Occipital lobe (tissue), 2 donors: ENCODE data around the gene TXNL4A. TPM values are rescaled to one million over a fixed set of nuclear protein-coding genes. Genes with fewer than 3 reads are reported as not detected.

Experiments used
- DNase-seq: peaks from one replicate; lab custom pipeline; 2025; lab: John Stamatoyannopoulos, UW
- total RNA-seq: library from RNA; depleted of rRNA; stranded (reverse); fragments of >200 nt; gene quantifications from one replicate; pipeline ENCODE4 v1.2.3, GENCODE V29; 2014

The TXNL4A gene
- total RNA-seq, 1 donor from 2014 or later = 36.7 TPM

- DNase-seq = no peak
Measured at GRCh38 chr18:79935925-79936324, 52.4 kb downstream of the TXNL4A start.

- DNase-seq = no peak
Measured at GRCh38 chr18:79935499-79935898, 52.9 kb downstream of the TXNL4A start.

DNA sequence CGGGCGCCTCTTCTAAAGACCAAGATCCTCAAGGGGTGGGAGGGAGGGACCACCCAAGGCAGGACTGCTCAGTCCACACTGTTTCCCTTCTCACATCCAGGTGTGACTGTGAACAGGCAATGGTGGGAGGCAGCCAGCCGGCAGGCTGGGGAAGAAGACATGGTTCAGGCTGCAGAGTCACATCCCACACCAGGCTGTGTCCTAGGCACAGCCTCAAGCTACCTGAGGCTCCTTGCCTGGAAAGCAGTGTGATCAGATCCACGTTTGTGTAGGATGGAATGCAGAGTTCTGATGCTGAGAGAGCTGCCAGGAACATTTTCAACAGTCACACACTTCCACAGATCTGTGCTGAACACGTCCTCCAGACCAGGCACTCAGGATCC is 53.3 kb downstream of the TXNL4A start:
- DNase-seq = no peak

GRCh38 chr18:79934311-79935097 is 53.9 kb downstream of the TXNL4A start:
- no peak for DNase-seq

- DNase-seq = no peak
Measured at GRCh38 chr18:79933765-79934164, 54.6 kb downstream of the TXNL4A start.

DNA sequence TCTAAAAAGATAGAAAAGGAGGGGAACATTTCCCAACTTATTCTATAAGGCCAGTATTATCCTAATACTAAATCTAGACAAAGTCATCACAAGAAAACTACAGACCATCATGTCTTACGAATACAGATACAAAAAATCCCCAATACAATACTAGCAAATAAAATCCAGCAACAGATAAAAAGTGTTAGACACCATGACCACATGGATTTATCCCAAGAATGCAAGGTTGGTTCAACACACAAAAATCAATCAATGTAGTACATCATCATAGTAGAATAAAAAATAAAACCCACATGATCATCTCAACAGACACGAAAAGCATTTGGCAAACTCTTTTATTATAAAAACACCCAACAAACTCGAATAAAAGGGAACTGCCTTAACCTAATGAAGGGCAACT is 55.5 kb downstream of the TXNL4A start:
- no peak for DNase-seq

- no peak for DNase-seq
Measured at GRCh38 chr18:79931475-79931874, 56.9 kb downstream of the TXNL4A start.

DNA sequence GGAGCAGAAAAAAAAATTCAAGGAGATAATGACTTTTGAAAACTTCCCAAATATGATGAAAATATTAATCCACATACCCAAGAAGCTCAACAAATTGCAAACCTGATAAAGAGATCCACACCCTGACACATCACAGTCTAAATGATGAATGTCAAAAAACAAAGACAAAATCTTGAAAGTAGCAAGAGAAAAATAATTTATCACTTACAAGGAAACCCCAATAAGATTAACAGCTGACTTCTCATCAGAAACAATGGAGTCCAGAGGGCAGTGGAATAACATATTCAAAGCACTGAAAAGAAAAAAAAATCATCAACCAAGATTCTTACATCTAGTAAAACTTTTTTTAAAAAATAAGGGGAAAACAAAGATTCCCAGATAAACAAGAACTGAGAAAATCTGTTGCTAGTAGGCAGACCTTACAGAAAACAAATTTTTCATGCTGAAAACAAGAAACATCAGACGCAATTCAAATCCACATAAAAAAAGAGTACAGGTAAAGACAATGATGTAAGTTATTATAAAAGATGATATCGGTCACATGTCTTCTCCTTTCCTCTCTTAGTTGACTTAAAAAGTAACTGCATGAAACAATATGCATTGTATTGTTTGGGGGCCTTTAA is 58.2 kb downstream of the TXNL4A start:
- no peak for DNase-seq

DNA sequence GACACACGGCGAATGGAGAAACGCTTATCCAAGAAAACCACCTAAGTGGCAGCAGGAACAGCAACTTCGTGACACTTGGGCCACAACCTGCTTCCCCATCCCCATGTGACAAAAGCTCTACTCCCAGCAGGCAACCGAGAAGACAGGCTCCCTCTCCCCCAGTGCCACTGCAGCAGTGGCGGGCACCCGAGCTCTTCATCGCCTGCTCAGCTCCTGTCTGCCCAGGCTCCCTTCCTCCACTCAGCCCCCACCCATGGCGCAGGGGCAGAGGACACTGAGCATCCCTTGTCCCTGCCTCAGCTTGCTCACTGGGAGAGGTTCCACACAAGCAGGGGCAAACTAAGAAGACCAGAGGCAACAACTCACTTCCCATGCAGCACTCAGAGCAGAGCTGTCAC is 59.8 kb downstream of the TXNL4A start:
- no peak for DNase-seq

DNA sequence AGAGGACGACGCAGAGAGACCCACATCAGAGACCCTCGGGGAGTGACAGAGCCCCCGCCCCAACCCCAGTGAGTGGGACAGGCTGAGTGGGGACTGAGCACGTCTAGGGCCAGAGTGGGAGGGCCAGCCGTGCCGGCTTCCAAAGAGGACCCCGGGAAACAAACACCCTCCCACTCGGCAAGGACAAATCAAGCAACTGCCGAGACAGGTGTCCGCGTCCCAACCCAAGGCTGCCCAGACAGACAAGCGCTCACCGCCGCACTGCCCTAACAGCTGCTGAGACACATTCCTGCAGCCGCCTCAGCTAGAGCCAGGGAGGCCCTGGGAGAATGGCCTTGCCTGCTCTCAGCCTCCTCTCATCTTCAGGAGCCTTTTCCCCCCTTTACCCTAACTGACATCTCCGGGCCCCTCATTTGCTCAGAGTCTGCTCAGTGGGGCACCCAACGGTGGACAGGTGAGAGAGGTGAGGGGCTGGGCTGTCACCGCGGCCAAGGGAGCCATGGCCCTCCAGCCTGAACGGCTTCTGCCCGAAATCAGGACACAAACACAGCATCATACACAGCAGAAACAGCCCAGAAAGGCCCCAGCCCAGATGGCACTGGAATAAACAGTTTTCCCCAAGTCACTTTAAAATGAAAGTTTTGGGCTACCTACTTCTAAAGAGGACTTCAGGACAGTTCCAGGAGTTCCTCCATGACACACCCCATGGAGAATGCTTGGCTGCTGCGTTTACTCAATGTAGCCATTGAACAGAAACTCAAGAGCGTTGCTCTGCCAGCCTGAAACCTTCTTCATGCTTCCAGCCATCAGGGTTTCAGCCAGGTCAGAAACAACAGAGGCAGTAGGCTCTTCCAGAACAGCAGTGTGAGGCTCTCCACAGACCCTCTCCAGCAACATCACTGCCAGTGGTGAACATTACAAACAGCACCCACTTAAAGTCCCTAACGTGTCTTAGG is 60.5 kb downstream of the TXNL4A start:
- DNase-seq = no peak

GRCh38 chr18:79926715-79927606 is 61.4 kb downstream of the TXNL4A start:
- no peak for DNase-seq

DNA sequence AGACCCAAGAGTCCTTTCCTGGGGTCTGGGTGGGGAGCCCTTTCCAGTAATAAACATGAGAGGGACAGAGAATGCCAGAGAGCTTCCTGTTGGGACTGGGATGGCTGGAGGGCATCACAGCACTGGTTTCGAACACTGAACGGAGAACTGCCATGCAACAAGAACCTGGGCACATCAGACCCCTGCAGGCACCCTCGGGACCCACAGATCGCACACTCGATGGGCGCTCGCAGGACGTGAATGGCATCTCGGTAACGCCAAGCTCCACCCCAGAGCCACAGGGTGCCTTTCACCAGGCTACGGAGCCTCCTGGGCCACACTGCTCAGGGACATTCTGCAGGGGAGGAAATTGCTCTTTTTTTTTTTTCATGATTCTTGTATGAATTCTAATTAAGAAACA is 62.1 kb downstream of the TXNL4A start:
- DNase-seq = no peak

- no peak for DNase-seq
Measured at GRCh38 chr18:79924814-79925731, 63.3 kb downstream of the TXNL4A start.

GRCh38 chr18:79923896-79924585 is 64.3 kb downstream of the TXNL4A start:
- DNase-seq = no peak

GRCh38 chr18:79922971-79923411 is 65.4 kb downstream of the TXNL4A start:
- no peak for DNase-seq

- no peak for DNase-seq
Measured at GRCh38 chr18:79921984-79922965, 66.1 kb downstream of the TXNL4A start.
